Neural progenitor cell (in vitro differentiated cells): ENCODE results near the gene SLCO6A1. TPM values are rescaled to one million over a fixed set of nuclear protein-coding genes. Genes with fewer than 3 reads are reported as not detected.

Experiments
- DNase-seq: peaks from one replicate; pipeline ENCODE4 v3.0.0-alpha.2; 2016; ENCODE audit warnings: low spot score
- H2AFZ ChIP-seq: fragments of 200-600 bp; sonication (generic); replicated peaks from 2 replicates; pipeline ENCODE4 v1.6.1; 2016; ENCODE audit warnings: antibody characterized with exemption
- H3F3A ChIP-seq: fragments of 200-600 bp; sonication (generic); 2 replicates; pipeline ENCODE4 v1.6.1; 2016; ENCODE audit warnings: antibody characterized with exemption, low read depth
- H3K27ac ChIP-seq: fragments of 200-600 bp; sonication (generic); 2 replicates; pipeline ENCODE4 v1.5.1; 2016; ENCODE audit warnings: mild to moderate bottlenecking
- H3K27me3 ChIP-seq: fragments of 200-600 bp; sonication (generic); 2 replicates; pipeline ENCODE4 v1.6.1; 2016; ENCODE audit warnings: mild to moderate bottlenecking, moderate library complexity
- H3K36me3 ChIP-seq: fragments of 200-600 bp; sonication (generic); 2 replicates; pipeline ENCODE4 v1.5.1; 2016
- H3K4me1 ChIP-seq: fragments of 200-600 bp; sonication (generic); 2 replicates; pipeline ENCODE4 v1.6.1; 2016; ENCODE audit warnings: mixed run types
- H3K4me2 ChIP-seq: fragments of 200-600 bp; sonication (generic); 2 replicates; pipeline ENCODE4 v1.6.1; 2016
- H3K4me3 ChIP-seq: fragments of 200-600 bp; sonication (generic); 2 replicates; pipeline ENCODE4 v1.5.1; 2016
- H3K79me2 ChIP-seq: fragments of 200-600 bp; sonication (generic); 2 replicates; pipeline ENCODE4 v1.6.1; 2016; ENCODE audit warnings: low read depth
- H3K9ac ChIP-seq: fragments of 200-600 bp; sonication (generic); 2 replicates; pipeline ENCODE4 v1.6.1; 2016
- H3K9me3 ChIP-seq: fragments of 200-600 bp; sonication (generic); 2 replicates; pipeline ENCODE4 v1.5.1; 2016; ENCODE audit warnings: low read depth
- H4K20me1 ChIP-seq: fragments of 200-600 bp; sonication (generic); 2 replicates; pipeline ENCODE4 v1.6.1; 2016; ENCODE audit warnings: low read depth
- H3K27ac Mint-ChIP-seq: 3 replicates; pipeline ENCODE4 v1.8.0; 2021; ENCODE audit warnings: mixed read lengths
- H3K27me3 Mint-ChIP-seq: 2 replicates; pipeline ENCODE4 v1.8.0; 2022; ENCODE audit warnings: low read depth, mild to moderate bottlenecking, inconsistent platforms, moderate library complexity, mixed read lengths; ENCODE audit not compliant: insufficient read depth
- H3K36me3 Mint-ChIP-seq: 3 replicates; pipeline ENCODE4 v1.8.0; 2021; ENCODE audit warnings: mixed read lengths
- H3K4me1 Mint-ChIP-seq: 3 replicates; pipeline ENCODE4 v1.8.0; 2021; ENCODE audit warnings: mixed read lengths
- H3K4me3 Mint-ChIP-seq: 3 replicates; pipeline ENCODE4 v1.8.0; 2021; ENCODE audit warnings: mild to moderate bottlenecking, moderate library complexity, mixed read lengths
- H3K9me3 Mint-ChIP-seq: 3 replicates; pipeline ENCODE4 v1.8.0; 2020; ENCODE audit warnings: mixed read lengths
- EZH2 ChIP-seq: fragments of 200-600 bp; sonication (generic); IDR thresholded peaks from 2 replicates; pipeline ENCODE4 v1.6.1; 2017; ENCODE audit warnings: antibody characterized with exemption, mild to moderate bottlenecking, moderate library complexity
- EZH2phosphoT487 ChIP-seq: fragments of 200-600 bp; sonication (generic); IDR thresholded peaks from 2 replicates; pipeline ENCODE4 v1.6.1; 2017; ENCODE audit warnings: antibody characterized with exemption
- total RNA-seq: library from RNA; depleted of rRNA; stranded (reverse); fragments of >200 nt; gene quantifications from 2 replicates; pipeline ENCODE4 v1.2.3, GENCODE V29; 2015; ENCODE audit warnings: low replicate concordance
- TF ChIP-seq, protein P1 (sequence below): fragments of 200-600 bp; sonication (generic); IDR thresholded peaks from 2 replicates; pipeline ENCODE4 v1.5.1; 2017; ENCODE audit warnings: antibody characterized with exemption, mild to moderate bottlenecking

Gene SLCO6A1
- total RNA-seq, 1 donor from 2014 or later: 0.51 TPM

DNA sequence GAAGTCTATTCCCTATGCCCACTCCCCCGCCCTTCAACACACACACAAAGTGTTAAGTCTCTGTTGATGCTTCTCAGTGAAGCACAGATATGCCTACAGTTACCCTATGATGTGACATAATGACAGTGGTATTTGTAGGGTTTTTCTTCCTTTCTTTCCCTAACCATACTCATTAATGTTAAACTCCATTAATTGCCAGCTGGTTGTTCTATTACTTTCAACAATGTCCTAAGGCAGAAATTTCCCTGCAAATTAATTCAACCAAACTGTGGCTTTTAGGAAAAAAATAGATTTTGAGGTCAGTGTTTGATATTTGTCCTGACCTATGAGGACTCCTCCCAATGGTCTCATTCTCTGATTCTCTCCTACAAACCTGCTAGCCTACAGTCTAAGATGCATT lies 38.2 kb upstream of the SLCO6A1 start:
- Histone ChIP-seq H2AFZ (no peak overlapping the region), H3K4me3 (no peak overlapping the region), H3K27ac (no peak overlapping the region), H3K4me2 (no peak overlapping the region), H3F3A (no peaks in the 10 kb centered on the region), H4K20me1 (no peaks in the 10 kb centered on the region), H3K4me1 (no peaks in the 10 kb centered on the region), H3K36me3 (no peaks in the 10 kb centered on the region), H3K79me2 (no peaks in the 10 kb centered on the region), H3K27me3 (no peaks in the 10 kb centered on the region), H3K9ac (no peak overlapping the region), H3K9me3 (no peaks in the 10 kb centered on the region)
- TF ChIP-seq, protein P1, sequence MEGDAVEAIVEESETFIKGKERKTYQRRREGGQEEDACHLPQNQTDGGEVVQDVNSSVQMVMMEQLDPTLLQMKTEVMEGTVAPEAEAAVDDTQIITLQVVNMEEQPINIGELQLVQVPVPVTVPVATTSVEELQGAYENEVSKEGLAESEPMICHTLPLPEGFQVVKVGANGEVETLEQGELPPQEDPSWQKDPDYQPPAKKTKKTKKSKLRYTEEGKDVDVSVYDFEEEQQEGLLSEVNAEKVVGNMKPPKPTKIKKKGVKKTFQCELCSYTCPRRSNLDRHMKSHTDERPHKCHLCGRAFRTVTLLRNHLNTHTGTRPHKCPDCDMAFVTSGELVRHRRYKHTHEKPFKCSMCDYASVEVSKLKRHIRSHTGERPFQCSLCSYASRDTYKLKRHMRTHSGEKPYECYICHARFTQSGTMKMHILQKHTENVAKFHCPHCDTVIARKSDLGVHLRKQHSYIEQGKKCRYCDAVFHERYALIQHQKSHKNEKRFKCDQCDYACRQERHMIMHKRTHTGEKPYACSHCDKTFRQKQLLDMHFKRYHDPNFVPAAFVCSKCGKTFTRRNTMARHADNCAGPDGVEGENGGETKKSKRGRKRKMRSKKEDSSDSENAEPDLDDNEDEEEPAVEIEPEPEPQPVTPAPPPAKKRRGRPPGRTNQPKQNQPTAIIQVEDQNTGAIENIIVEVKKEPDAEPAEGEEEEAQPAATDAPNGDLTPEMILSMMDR: no peak
- TF ChIP-seq EZH2phosphoT487: no peak
- no peak for TF ChIP-seq EZH2
- DNase-seq: no peak
- Mint-ChIP-seq H3K27ac (no peak overlapping the region), H3K27me3 (no peaks in the 10 kb centered on the region), H3K9me3 (no peaks in the 10 kb centered on the region), H3K4me3 (no peak overlapping the region), H3K36me3 (no peaks in the 10 kb centered on the region), H3K4me1 (peaks cover 12% of the 10 kb centered on the region)

DNA sequence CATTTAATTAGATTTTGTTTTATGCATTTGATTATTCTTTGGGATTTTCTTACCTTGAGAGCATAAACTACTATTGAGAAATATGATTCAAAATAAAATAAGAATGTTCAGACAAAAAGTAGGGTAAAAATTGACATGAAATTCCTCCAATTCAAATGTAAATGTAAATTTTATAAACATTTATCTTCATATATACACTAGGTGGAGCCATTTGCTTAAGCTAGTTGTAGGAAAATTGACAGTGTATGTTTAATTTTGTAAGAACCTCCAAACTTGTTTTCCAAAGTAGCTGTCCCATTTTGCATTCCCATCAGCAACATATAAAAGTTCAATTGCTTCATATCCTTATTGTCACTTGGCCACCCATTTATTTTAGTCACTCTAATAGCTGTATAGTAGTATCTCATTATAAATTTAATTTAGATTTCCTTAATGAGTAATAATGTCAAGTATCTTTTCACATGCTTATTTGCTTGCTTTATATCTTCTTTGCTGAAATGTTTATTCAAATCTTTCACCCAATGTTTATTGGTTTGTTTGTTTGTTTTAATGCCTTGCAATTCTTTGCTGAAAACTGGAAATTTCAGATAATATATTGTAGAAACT lies 37.6 kb upstream of the SLCO6A1 start:
- Histone ChIP-seq H3K36me3 (no peaks in the 10 kb centered on the region), H3K9ac (no peak overlapping the region), H2AFZ (no peak overlapping the region), H3K27ac (no peak overlapping the region), H3K4me2 (no peak overlapping the region), H3K9me3 (no peaks in the 10 kb centered on the region), H3K4me3 (no peak overlapping the region), H3K4me1 (no peaks in the 10 kb centered on the region), H4K20me1 (no peaks in the 10 kb centered on the region), H3K79me2 (no peaks in the 10 kb centered on the region), H3K27me3 (no peaks in the 10 kb centered on the region), H3F3A (no peaks in the 10 kb centered on the region)
- H3K9me3 Mint-ChIP-seq: no peaks in the 10 kb centered on the region
- no peak overlapping the region for H3K27ac Mint-ChIP-seq
- no peak for DNase-seq
- no peaks in the 10 kb centered on the region for H3K36me3 Mint-ChIP-seq
- no peak overlapping the region for H3K4me3 Mint-ChIP-seq
- TF ChIP-seq, protein P1: peak; percentile 47
- TF ChIP-seq EZH2: no peak
- peaks cover 12% of the 10 kb centered on the region for H3K4me1 Mint-ChIP-seq
- H3K27me3 Mint-ChIP-seq: no peaks in the 10 kb centered on the region

DNA sequence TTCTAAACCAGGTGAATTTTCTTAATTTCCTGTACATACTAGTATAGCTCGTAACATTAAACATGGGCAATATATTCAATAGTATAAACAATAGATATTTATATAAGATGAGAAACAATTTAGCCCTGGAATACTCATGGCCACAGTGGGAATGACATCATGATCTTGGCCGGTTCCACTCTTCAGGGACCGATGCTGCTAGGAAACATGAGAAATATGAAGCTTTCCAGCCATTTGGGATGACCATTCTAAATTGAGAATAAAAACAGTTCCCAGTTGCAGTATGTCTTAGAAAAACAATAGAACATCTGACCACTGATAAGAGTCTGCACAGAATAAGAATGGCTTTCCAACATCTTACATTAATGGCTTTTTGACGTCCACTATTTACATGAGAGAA lies 33.3 kb upstream of the SLCO6A1 start:
- no peaks in the 10 kb centered on the region for H3K36me3 Mint-ChIP-seq

More for the DNA sequence above, 33.3 kb upstream of the SLCO6A1 start:
- Histone ChIP-seq H3K79me2 (no peaks in the 10 kb centered on the region), H3K9me3 (no peaks in the 10 kb centered on the region), H2AFZ (no peak overlapping the region), H3K9ac (no peak overlapping the region), H3K27me3 (no peaks in the 10 kb centered on the region), H3K4me3 (no peak overlapping the region), H3K36me3 (no peaks in the 10 kb centered on the region), H4K20me1 (no peaks in the 10 kb centered on the region), H3F3A (no peaks in the 10 kb centered on the region), H3K27ac (no peak overlapping the region), H3K4me2 (no peak overlapping the region), H3K4me1 (peaks cover 10% of the 10 kb centered on the region)
- no peak overlapping the region for H3K4me3 Mint-ChIP-seq
- no peak for DNase-seq
- no peaks in the 10 kb centered on the region for H3K9me3 Mint-ChIP-seq
- H3K4me1 Mint-ChIP-seq: peaks cover 6% of the 10 kb centered on the region
- no peak for TF ChIP-seq EZH2
- TF ChIP-seq, protein P1: no peak
- no peak for TF ChIP-seq EZH2phosphoT487
- H3K27ac Mint-ChIP-seq: no peak overlapping the region
- no peaks in the 10 kb centered on the region for H3K27me3 Mint-ChIP-seq
